ENCODE results near the gene MOB3A.

MOB3A gene

DNA sequence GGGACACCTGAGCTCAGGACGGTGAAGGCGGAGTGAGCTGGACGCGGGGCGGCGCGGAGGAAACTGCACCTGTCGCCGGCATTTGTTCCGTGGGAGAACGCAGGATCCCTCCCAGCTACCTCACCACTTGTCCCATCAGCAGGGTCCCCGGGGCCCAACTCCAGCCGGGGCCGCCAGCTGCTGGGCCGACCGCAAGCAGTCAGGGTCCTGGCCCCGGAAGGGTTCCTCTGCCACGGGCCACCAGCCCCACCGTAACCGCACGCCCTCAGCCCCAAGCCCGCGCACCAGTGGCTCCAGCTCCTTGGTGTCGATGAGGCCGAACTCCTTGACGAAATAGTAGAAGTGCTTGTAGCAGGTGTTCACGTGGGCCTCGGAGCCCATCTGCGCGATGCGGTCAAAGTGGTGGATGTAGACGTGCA lies 19.6 kb downstream of the MOB3A start:
- Histone ChIP-seq H3K9ac (ENCODE audit: low read length) (no peak overlapping the region), H3K9me3 (ENCODE audit: control insufficient read depth, low read length) (no peaks in the 10 kb centered on the region), H3K4me1 (ENCODE audit: control insufficient read depth, insufficient read depth, low read length) (no peaks in the 10 kb centered on the region), H3K27me3 (replicated peaks; ENCODE audit: control insufficient read depth, insufficient read depth, low read length) (no peaks in the 10 kb centered on the region), H3K36me3 (ENCODE audit: control insufficient read depth, insufficient read depth, low read length, severe bottlenecking) (peaks cover 76% of the 10 kb centered on the region), H3K4me3 (ENCODE audit: low read length) (no peak overlapping the region)
- DNase-seq (ENCODE audit: low read depth) = no peak

GRCh38 chr19:2072757-2073551 lies 23.2 kb downstream of the MOB3A start:
- Histone ChIP-seq H3K9me3 (ENCODE audit: control insufficient read depth, low read length) (no peaks in the 10 kb centered on the region), H3K36me3 (ENCODE audit: control insufficient read depth, insufficient read depth, low read length, severe bottlenecking) (peaks cover 54% of the 10 kb centered on the region), H3K4me3 (ENCODE audit: low read length) (no peak overlapping the region), H3K27me3 (replicated peaks; ENCODE audit: control insufficient read depth, insufficient read depth, low read length) (no peaks in the 10 kb centered on the region), H3K9ac (ENCODE audit: low read length) (no peak overlapping the region), H3K4me1 (ENCODE audit: control insufficient read depth, insufficient read depth, low read length) (peaks cover 7% of the 10 kb centered on the region)
- DNase-seq (ENCODE audit: low read depth) = no peak

GRCh38 chr19:2070986-2071673 lies 25.0 kb downstream of the MOB3A start:
- Histone ChIP-seq H3K36me3 (ENCODE audit: control insufficient read depth, insufficient read depth, low read length, severe bottlenecking) (peaks cover 37% of the 10 kb centered on the region), H3K4me1 (ENCODE audit: control insufficient read depth, insufficient read depth, low read length) (peaks cover 7% of the 10 kb centered on the region), H3K4me3 (ENCODE audit: low read length) (no peak overlapping the region), H3K9me3 (ENCODE audit: control insufficient read depth, low read length) (no peaks in the 10 kb centered on the region), H3K27me3 (replicated peaks; ENCODE audit: control insufficient read depth, insufficient read depth, low read length) (no peaks in the 10 kb centered on the region), H3K9ac (ENCODE audit: low read length) (peak overlapping the region; percentile 4)
- DNase-seq (ENCODE audit: low read depth) = no peak

DNA sequence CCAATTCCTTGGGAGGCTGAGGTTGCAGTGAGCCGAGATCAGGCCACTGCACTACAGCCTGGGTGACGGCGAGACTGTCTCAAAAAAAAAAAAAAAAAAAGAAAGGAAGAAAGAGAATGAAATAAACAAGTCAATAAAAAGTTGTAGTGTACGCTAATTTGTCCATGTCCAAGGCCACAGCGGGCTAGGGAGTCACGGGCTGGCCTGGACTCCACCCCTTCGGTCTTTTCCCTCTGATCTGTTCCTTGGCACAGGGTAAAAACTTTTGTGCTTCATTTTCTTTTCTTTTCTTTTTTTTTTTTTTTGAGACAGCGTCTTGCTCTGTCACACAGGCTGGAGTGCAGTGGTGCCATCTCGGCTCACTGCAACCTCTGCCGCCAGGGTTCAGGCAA lies 25.7 kb downstream of the MOB3A start:
- Histone ChIP-seq H3K4me1 (ENCODE audit: control insufficient read depth, insufficient read depth, low read length) (peaks cover 7% of the 10 kb centered on the region), H3K27me3 (replicated peaks; ENCODE audit: control insufficient read depth, insufficient read depth, low read length) (no peaks in the 10 kb centered on the region), H3K9me3 (ENCODE audit: control insufficient read depth, low read length) (no peaks in the 10 kb centered on the region), H3K9ac (ENCODE audit: low read length) (no peak overlapping the region), H3K36me3 (ENCODE audit: control insufficient read depth, insufficient read depth, low read length, severe bottlenecking) (peaks cover 33% of the 10 kb centered on the region), H3K4me3 (ENCODE audit: low read length) (no peak overlapping the region)
- DNase-seq (ENCODE audit: low read depth) = no peak

DNA sequence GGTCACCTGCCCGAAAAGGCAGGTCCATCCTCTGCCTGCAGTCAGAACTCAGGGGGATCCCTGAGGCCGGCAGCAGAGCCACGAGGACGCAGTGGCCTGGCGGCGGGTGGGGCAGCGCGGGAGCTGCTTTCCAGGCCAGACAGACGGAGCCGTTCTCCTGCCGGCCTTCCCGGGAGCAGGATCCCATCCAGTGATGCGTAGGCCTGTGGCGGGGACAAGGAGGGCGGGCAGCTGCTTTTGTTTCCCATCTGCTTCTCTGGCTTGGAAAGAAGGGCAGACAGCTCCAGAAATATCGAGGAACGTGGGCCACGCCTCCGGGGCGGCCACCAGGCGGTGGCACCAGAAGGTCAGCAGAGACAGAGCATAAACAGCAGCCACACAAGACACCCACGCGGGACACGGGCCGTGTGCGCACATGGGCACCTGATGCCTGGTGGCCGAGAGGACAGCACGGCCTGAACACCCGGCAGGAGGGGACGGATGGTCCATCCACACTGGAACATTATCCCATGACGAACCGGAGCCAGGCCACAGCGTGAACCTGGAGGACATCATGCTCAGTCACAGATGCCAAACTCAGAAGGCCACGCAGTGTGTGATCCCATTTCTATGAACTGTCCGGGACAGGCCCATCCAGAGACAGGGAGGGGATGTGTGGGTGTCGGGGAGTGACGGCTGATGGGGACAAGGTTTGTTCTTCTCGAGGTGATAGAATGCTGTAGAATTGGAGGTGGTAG lies 31.2 kb downstream of the MOB3A start:
- no peaks in the 10 kb centered on the region for H3K27me3 ChIP-seq (replicated peaks; ENCODE audit: control insufficient read depth, insufficient read depth, low read length)
- H3K4me3 ChIP-seq (ENCODE audit: low read length) = no peak overlapping the region
- no peaks in the 10 kb centered on the region for H3K36me3 ChIP-seq (ENCODE audit: control insufficient read depth, insufficient read depth, low read length, severe bottlenecking)
- H3K9ac ChIP-seq (ENCODE audit: low read length) = peak overlapping the region; percentile 63
- no peaks in the 10 kb centered on the region for H3K9me3 ChIP-seq (ENCODE audit: control insufficient read depth, low read length)
- no peak for DNase-seq (ENCODE audit: low read depth)
- peaks cover 34% of the 10 kb centered on the region for H3K4me1 ChIP-seq (ENCODE audit: control insufficient read depth, insufficient read depth, low read length)

- Histone ChIP-seq H3K4me1 (ENCODE audit: control insufficient read depth, insufficient read depth, low read length) (peaks cover 38% of the 10 kb centered on the region), H3K9ac (ENCODE audit: low read length) (peak overlapping the region; percentile 63), H3K27me3 (replicated peaks; ENCODE audit: control insufficient read depth, insufficient read depth, low read length) (no peaks in the 10 kb centered on the region), H3K9me3 (ENCODE audit: control insufficient read depth, low read length) (no peaks in the 10 kb centered on the region), H3K36me3 (ENCODE audit: control insufficient read depth, insufficient read depth, low read length, severe bottlenecking) (no peaks in the 10 kb centered on the region), H3K4me3 (ENCODE audit: low read length) (no peak overlapping the region)
- DNase-seq (ENCODE audit: low read depth) = no peak
These were observed 31.7 kb downstream of the MOB3A start for GRCh38 chr19:2064395-2064787.

DNA sequence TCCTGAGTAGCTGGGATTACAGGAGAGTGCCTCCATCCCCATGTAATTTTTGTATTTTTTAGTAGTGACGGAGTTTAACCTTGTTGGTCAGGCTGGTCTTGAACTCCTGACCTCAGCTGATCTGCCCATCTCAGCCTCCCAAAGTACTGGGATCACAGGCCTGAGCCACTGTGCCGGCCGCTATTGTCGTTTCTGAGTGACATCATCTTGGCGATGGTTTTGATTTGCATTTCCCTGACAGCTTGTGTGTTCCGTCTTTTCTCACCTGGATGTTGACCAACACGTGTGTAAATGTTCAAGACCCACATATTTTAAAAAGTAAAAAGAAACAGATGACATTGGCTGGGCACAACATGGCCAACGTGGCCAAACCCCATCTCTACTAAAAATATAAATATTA lies 32.3 kb downstream of the MOB3A start:
- Histone ChIP-seq H3K9ac (ENCODE audit: low read length) (no peak overlapping the region), H3K4me1 (ENCODE audit: control insufficient read depth, insufficient read depth, low read length) (peaks cover 44% of the 10 kb centered on the region), H3K36me3 (ENCODE audit: control insufficient read depth, insufficient read depth, low read length, severe bottlenecking) (no peaks in the 10 kb centered on the region), H3K27me3 (replicated peaks; ENCODE audit: control insufficient read depth, insufficient read depth, low read length) (no peaks in the 10 kb centered on the region), H3K4me3 (ENCODE audit: low read length) (no peak overlapping the region), H3K9me3 (ENCODE audit: control insufficient read depth, low read length) (no peaks in the 10 kb centered on the region)
- DNase-seq (ENCODE audit: low read depth) = no peak

DNA sequence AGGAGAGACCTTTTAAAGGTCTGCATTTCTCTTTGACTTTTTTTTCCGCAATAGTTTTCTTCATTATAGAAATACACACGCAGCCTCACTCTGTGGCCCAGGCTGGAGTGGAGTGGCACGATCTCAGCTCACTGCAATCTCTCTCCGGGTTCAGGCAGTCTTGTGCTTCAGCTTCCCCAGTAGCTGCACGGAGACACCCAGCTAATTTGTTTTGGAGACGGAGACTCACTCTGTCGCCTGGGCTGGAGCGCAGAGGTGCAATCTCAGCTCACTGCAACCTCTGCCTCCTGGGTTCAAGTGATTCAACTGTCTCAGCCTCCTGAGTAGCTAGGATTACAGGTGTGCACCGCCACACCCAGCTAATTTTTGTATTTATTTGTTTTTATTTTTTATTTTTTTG lies 33.4 kb downstream of the MOB3A start:
- Histone ChIP-seq H3K4me1 (ENCODE audit: control insufficient read depth, insufficient read depth, low read length) (peaks cover 49% of the 10 kb centered on the region), H3K9me3 (ENCODE audit: control insufficient read depth, low read length) (no peaks in the 10 kb centered on the region), H3K4me3 (ENCODE audit: low read length) (no peak overlapping the region), H3K36me3 (ENCODE audit: control insufficient read depth, insufficient read depth, low read length, severe bottlenecking) (no peaks in the 10 kb centered on the region), H3K9ac (ENCODE audit: low read length) (no peak overlapping the region), H3K27me3 (replicated peaks; ENCODE audit: control insufficient read depth, insufficient read depth, low read length) (no peaks in the 10 kb centered on the region)
- no peak for DNase-seq (ENCODE audit: low read depth)

DNA sequence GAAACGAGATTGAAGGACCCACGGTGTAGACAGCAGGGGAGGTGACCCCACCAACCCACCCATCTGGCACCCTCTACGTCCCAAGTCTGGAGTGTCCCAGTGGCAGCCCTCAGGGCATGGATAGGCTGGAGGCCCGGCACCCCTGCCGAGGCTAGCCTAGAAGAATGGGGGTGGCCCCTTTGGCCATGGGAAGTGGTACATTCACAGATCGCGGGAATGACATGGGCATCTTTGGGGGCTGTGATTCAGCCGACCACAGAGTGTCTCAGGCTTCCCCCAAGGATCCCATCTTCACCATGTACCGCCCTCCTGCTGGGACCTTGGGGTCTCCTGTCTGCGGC lies 33.8 kb downstream of the MOB3A start:
- Histone ChIP-seq H3K9ac (ENCODE audit: low read length) (peak overlapping the region; percentile 98), H3K36me3 (ENCODE audit: control insufficient read depth, insufficient read depth, low read length, severe bottlenecking) (no peaks in the 10 kb centered on the region), H3K4me3 (ENCODE audit: low read length) (peak overlapping the region; percentile 85), H3K27me3 (replicated peaks; ENCODE audit: control insufficient read depth, insufficient read depth, low read length) (no peaks in the 10 kb centered on the region), H3K4me1 (ENCODE audit: control insufficient read depth, insufficient read depth, low read length) (peaks cover 49% of the 10 kb centered on the region), H3K9me3 (ENCODE audit: control insufficient read depth, low read length) (no peaks in the 10 kb centered on the region)
- no peak for DNase-seq (ENCODE audit: low read depth)

DNA sequence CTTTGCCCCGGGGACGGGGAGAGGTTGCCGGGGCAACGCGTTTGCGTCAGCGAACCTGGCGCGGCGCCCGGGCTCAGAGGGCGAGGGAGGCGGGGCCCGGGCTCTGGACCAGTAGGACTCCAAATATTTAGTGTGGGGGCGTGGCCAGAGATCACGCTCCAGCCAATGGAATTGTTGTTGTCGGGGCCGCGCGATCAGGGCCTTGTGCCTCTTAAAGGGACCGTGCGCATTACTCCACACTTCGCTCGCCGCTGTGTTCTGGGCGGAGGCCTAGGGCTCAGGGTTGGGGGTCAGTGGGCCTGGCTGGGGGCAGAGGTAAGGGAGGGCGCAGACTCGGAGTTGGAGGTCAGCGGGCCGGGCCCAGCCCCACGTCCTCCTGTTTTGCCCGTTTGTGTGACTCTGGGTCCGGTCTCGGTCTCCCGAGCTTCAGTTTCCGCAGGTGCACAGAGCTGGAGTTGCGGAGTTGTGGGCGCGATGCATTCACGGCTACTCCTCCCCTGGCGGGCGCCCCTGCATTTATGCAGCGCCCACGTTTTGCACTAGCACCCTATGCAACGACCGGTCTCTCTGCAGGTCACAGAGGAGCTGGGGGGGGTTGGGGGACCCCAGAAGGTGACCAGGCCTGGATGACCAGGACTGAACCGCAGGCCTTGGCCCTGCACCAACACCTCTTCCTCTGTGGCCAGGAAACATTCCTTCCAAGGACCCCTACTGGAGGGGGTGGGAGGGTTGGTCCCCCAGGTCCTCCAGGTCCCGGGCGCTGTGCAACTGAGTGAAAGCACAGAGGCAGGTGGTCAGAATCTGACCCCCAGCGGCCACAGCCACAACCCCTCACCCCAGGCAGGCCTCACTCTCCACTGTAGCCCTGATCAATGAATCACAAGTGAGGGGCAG lies 34.4 kb downstream of the MOB3A start:
- H3K9me3 ChIP-seq (ENCODE audit: control insufficient read depth, low read length) = no peaks in the 10 kb centered on the region
- H3K4me1 ChIP-seq (ENCODE audit: control insufficient read depth, insufficient read depth, low read length) = peaks cover 49% of the 10 kb centered on the region
- no peaks in the 10 kb centered on the region for H3K36me3 ChIP-seq (ENCODE audit: control insufficient read depth, insufficient read depth, low read length, severe bottlenecking)
- peak overlapping the region; percentile 98 for H3K9ac ChIP-seq (ENCODE audit: low read length)
- H3K4me3 ChIP-seq (ENCODE audit: low read length) = peak overlapping the region; percentile 85
- no peaks in the 10 kb centered on the region for H3K27me3 ChIP-seq (replicated peaks; ENCODE audit: control insufficient read depth, insufficient read depth, low read length)
- peak; percentile 99 for DNase-seq (ENCODE audit: low read depth)
